Left kidney (tissue), 2 donors: ENCODE results near the gene TCOF1. TPM values are rescaled to one million over a fixed set of nuclear protein-coding genes. Genes with fewer than 3 reads are reported as not detected.

Source experiments
- DNase-seq: peaks from one replicate; pipeline ENCODE4 v3.0.0-alpha.2; 2013
- polyA plus RNA-seq: library from polyadenylated mRNA; unstranded; fragments of 120-200 nt; gene quantifications from one replicate; pipeline ENCODE4 v1.2.1, GENCODE V29; 2013; ENCODE audit not compliant: insufficient read length

The TCOF1 gene
- polyA plus RNA-seq, 1 donor = 33.9 TPM

- DNase-seq = no peak
Observed at GRCh38 chr5:150321784-150322183, 35.7 kb upstream of the TCOF1 start.

- DNase-seq = no peak
Observed at GRCh38 chr5:150322202-150322601, 35.3 kb upstream of the TCOF1 start.

GRCh38 chr5:150323092-150323491 lies 34.4 kb upstream of the TCOF1 start:
- no peak for DNase-seq

- no peak for DNase-seq
Observed at GRCh38 chr5:150323819-150324218, 33.7 kb upstream of the TCOF1 start.

- DNase-seq = no peak
Observed at GRCh38 chr5:150325426-150325825, 32.1 kb upstream of the TCOF1 start.

- DNase-seq = no peak
Observed at GRCh38 chr5:150326707-150327106, 30.8 kb upstream of the TCOF1 start.

GRCh38 chr5:150327139-150327538 lies 30.4 kb upstream of the TCOF1 start:
- no peak for DNase-seq

GRCh38 chr5:150328515-150328914 lies 29.0 kb upstream of the TCOF1 start:
- DNase-seq = no peak

GRCh38 chr5:150329038-150329437 lies 28.5 kb upstream of the TCOF1 start:
- DNase-seq = no peak

GRCh38 chr5:150329881-150330876 lies 27.3 kb upstream of the TCOF1 start:
- no peak for DNase-seq

GRCh38 chr5:150333400-150333799 lies 24.1 kb upstream of the TCOF1 start:
- no peak for DNase-seq

- DNase-seq = no peak
Observed at GRCh38 chr5:150335778-150336177, 21.7 kb upstream of the TCOF1 start.

GRCh38 chr5:150338546-150338945 lies 19.0 kb upstream of the TCOF1 start:
- no peak for DNase-seq

- DNase-seq = no peak
Observed at GRCh38 chr5:150339165-150339564, 18.3 kb upstream of the TCOF1 start.

- DNase-seq = no peak
Observed at GRCh38 chr5:150339841-150340240, 17.7 kb upstream of the TCOF1 start.

- no peak for DNase-seq
Observed at GRCh38 chr5:150340614-150341255, 16.8 kb upstream of the TCOF1 start.

- no peak for DNase-seq
Observed at GRCh38 chr5:150341331-150341730, 16.2 kb upstream of the TCOF1 start.

- no peak for DNase-seq
Observed at GRCh38 chr5:150341989-150342388, 15.5 kb upstream of the TCOF1 start.

GRCh38 chr5:150342583-150342982 lies 14.9 kb upstream of the TCOF1 start:
- DNase-seq = no peak

GRCh38 chr5:150343994-150344631 lies 13.4 kb upstream of the TCOF1 start:
- DNase-seq = no peak

GRCh38 chr5:150345716-150346115 lies 11.8 kb upstream of the TCOF1 start:
- no peak for DNase-seq

- no peak for DNase-seq
Observed at GRCh38 chr5:150346592-150346991, 10.9 kb upstream of the TCOF1 start.

- no peak for DNase-seq
Observed at GRCh38 chr5:150347003-150347402, 10.5 kb upstream of the TCOF1 start.
